Large intestine (tissue), 1 donor: Measurements from ENCODE around the gene CASP5. TPM values are rescaled to one million over a fixed set of nuclear protein-coding genes. Genes with fewer than 3 reads are reported as not detected.

Source experiments
- polyA plus RNA-seq: library from polyadenylated mRNA; unstranded; fragments of 120-200 nt; gene quantifications from one replicate; pipeline ENCODE4 v1.2.1, GENCODE V29; 2013

The CASP5 gene
- polyA plus RNA-seq, 1 donor, result 15.2 TPM

Other genes starting within 250 kb of the CASP5 start
- gene CASP12, start 124.7 kb downstream of the CASP5 start, polyA plus RNA-seq, result 0.49 TPM
- gene CASP4, start 54.6 kb downstream of the CASP5 start, polyA plus RNA-seq, result 89.7 TPM
- gene CASP1, start 12.0 kb upstream of the CASP5 start, polyA plus RNA-seq, result 135 TPM
- 25.6 TPM for gene CARD16, start 22.2 kb upstream of the CASP5 start, polyA plus RNA-seq
- gene CARD18, start 116.6 kb upstream of the CASP5 start, polyA plus RNA-seq, result not detected